T47D (cell line): ENCODE measurements around the gene CDC42BPA.

Experiments
- DNase-seq, 2 experiments: peaks; one replicate each; pipeline versions ENCODE4 v3.0.0 to v3.0.0-alpha.2; 2011 to 2012; ENCODE audit warnings: low read depth in 1 of 2, low spot score in 1 of 2
- JUND ChIP-seq: IDR thresholded peaks from 2 replicates; pipeline ENCODE4 v1.6.1; 2012; ENCODE audit warnings: low read depth
- in situ Hi-C: cut with HindIII; loops from 2 replicates; pipeline ENCODE4 v1.10.0; 2016; ENCODE audit warnings: low sequenced_read_pairs, low pct_unique_long_range_greater_than_20kb

CDC42BPA gene

DNA sequence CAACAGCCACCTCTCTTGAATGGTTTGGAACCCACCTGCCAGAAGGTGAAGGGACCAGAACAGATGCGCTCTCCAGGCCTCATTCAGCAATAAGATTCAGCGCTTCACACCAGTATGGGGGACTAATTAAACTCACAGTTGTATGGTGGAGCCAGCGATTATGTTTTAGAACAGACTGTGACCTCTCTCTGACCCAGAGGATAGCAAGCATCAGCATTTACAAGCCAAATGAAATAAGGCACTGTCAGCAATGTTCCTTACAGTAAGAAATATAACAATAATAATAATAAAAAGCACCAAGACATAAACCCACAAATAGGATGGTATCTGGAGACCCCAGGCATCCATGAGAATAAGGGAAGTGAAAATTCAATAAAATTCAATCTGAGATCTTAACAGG is 6.9 kb upstream of the CDC42BPA start:
- in situ Hi-C loops: no loop called here
- TF ChIP-seq JUND: no peak
- DNase-seq: no peak

GRCh38 chr1:227323967-227324268 is 5.6 kb upstream of the CDC42BPA start:
- TF ChIP-seq JUND: no peak
- in situ Hi-C loops: no loop called here
- no peak for DNase-seq

- TF ChIP-seq JUND: no peak
- in situ Hi-C loops: no loop called here
- DNase-seq: no peak
These were observed 5.1 kb upstream of the CDC42BPA start for GRCh38 chr1:227323171-227323966.

- TF ChIP-seq JUND: no peak
- DNase-seq: no peak
- in situ Hi-C loops: no loop called here
These were observed 4.1 kb upstream of the CDC42BPA start for GRCh38 chr1:227322376-227322775.

- no peak for DNase-seq
- in situ Hi-C loops: no loop called here
- no peak for TF ChIP-seq JUND
These were observed 2.7 kb upstream of the CDC42BPA start for GRCh38 chr1:227321035-227321434.

DNA sequence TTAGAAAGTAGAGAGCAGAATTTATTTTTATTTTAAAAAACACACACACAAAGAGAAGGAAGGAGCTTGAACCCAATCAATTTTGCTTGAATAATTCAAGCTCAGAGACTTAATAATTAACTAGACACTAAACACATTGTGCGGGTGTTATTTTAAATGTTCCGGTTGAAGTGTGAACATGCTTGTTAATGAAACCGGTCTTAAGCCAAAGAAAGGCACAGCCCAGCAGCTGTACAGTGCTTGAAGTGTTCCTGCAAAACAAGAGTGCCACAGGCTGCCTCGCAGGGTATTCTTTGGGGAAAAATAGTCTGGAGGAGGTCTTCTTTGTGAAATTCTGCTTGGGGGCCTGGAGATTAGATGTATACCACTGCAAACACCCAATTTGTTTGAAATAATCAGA is 2.2 kb upstream of the CDC42BPA start:
- TF ChIP-seq JUND: no peak
- no peak for DNase-seq
- in situ Hi-C loops: no loop called here

DNA sequence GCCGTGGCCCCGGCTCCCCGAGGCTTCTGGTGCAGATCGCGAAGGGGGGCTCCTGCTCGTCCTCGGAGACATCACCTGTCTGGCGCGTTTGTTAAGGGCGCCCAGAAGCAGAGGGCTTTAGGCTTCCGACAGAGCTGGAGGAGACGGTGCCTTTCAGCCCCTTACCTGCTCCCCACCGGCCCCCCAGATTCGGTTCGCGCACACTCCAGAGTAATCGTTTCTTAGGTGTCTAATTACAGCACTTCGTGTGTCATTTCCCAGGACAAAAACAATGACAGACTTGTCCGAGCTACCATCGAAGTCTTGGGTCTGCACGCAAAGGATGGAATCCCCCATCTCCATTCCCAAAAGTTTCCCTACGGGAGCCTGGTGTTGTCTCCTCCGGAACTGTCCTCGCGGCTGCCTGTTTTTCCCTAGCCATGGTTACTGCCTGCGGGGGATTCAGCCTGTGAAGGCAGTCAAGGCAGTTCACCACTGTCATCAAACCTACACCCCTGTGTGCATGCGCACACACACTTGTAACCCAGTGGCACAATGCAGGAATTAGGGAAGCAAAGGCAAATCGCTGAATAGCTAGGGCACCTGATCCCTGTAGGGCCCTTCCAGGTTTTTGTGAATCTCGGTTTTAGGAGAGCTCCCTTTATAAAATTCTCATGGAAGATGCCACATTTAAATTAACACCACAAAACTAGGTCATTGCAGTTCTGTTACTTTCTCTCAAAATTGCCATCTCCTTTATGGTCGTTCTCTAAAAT is 738 bp upstream of the CDC42BPA start:
- peak; percentile 75 to 79 for DNase-seq
- TF ChIP-seq JUND: no peak
- in situ Hi-C loops: no loop called here

DNA sequence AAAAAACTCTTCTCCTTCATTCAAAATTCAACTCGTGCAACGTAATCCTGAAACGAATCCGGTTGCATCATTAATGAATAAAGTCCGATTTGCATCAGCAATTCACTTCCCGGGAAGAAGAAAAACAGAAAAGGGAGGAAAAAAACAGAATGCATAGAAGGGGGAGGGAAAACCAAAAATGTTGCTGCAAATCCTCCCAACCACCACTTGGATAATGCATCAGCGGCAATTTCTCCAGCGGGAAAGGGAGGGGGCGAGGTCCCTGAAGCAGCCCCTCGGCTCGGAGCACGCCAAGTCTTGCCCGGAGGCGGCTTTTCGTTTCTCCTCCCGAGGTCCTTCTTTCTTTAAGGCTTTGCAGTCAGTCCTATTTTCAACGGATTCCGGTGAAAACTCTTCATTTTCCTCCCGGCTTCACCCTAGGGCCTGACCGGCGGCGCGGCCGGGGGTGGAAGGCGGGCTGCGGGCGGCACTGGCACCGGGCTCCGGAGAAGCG is 723 bp downstream of the CDC42BPA start:
- DNase-seq: peak; percentile 50 to 77
- no peak for TF ChIP-seq JUND
- in situ Hi-C loops: no loop called here

- in situ Hi-C loops: no loop called here
- peak; percentile 37 to 52 for DNase-seq
- no peak for TF ChIP-seq JUND
These were observed 1.3 kb downstream of the CDC42BPA start for GRCh38 chr1:227317011-227317451.

GRCh38 chr1:227316456-227316855 is 1.8 kb downstream of the CDC42BPA start:
- TF ChIP-seq JUND: no peak
- DNase-seq: peak in 1 of 2 experiments; percentile 16
- in situ Hi-C loops: no loop called here

DNA sequence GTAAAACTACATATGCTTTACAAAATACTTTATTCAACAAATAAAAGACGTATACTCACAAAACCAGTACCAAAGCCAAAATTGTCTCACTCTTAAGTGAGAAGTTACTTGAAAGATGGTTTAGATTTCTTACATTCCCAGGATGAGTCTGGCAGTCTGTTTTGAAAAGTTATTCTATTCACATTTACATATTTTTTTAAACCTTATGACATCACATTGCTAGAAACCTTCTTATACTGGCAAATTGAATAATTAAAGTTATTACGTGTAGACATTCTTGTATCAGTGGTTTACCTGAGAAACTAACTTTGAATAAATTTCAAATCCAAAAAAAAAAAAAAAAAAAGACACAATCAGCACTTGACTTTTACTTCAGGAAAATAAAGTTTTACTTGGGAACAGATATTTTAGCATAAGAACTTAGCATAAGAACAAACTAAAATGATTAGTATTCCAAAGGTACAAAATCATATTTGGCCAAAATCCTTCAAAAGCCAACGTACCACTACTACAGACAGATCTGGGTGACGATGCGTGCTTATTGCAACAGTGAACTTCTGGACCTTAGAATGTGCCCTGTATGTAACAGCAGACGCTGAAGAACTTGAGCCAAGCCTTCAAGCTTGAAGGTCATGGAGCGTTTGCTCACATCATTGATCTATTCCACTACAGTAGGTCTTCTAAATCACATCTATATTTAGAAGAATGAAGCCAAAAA is 2.5 kb downstream of the CDC42BPA start:
- peak; percentile 35 to 66 for DNase-seq
- TF ChIP-seq JUND: no peak
- in situ Hi-C loops: no loop called here

DNA sequence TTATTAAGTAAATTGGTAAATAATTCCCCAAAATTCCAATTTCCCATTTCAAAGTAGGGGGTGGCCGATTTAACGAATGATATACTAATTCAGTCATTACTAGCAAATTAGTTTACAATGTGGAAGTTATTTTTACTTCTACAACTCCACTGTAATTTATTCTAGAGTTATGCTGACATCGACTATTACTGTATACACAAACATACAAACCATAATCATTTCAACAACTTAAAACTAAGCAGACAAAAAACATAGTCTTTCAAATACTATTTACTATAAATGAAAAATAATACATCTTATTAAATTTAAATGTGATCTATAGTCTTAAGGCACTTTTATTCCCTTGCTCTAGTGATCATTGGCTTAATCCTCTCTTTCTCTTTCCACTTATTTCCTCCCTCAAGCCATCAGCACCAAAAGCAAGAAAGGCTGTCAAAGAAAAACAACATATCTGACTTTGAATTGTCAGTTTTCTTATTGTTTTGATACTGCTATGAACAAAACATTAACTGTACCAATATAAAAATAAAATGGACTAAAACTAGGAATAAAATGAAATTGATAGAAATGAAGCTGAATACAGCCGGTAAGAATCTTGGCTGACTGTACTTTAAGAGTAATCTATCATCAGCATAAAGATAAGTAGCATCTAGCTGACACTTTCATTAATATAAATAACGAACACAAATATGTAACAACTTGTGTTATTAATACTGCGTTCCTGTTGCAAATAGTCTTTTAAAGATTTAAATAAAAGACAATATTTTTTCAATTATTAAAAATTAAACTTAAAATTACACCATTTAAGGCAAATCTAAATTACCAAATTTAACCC is 4.1 kb downstream of the CDC42BPA start:
- no peak for TF ChIP-seq JUND
- in situ Hi-C loops: no loop called here
- no peak for DNase-seq
